Activated CD8-positive, alpha-beta T cell treated with anti-CD3 and anti-CD28 coated beads for 36 hours (primary cell): ENCODE data around the gene UTRN. TPM values are rescaled to one million over a fixed set of nuclear protein-coding genes. Genes with fewer than 3 reads are reported as not detected.
A peak's percentile ranks its signal among the peaks of the same experiment; 100 is the strongest.

ENCODE experiments used
- ATAC-seq: fragments of 200-7000 bp; cut with Tn5 transposase; one replicate; pipeline ENCODE4 v1.10.0; 2021; ENCODE audit warnings: mild to moderate bottlenecking, moderate library complexity
- CTCF ChIA-PET: fragments of 350-600 bp; sonication (Branson Sonifier 250); formaldehyde crosslinking; loops from one replicate; lab custom pipeline; 2021; ENCODE audit warnings: antibody characterized with exemption; lab: Charles Lee
- POLR2A ChIA-PET: fragments of 350-600 bp; sonication (Branson Sonifier 250); formaldehyde crosslinking; loops from one replicate; lab custom pipeline; 2021; ENCODE audit warnings: antibody characterized with exemption; lab: Charles Lee
- DNase-seq: peaks from one replicate; pipeline ENCODE4 v3.0.0-alpha.2; 2020
- H3K27ac Mint-ChIP-seq: one replicate; pipeline ENCODE4 v1.8.0; 2021; ENCODE audit warnings: mild to moderate bottlenecking, mixed read lengths
- H3K27me3 Mint-ChIP-seq: one replicate; pipeline ENCODE4 v1.8.0; 2021; ENCODE audit warnings: mixed read lengths
- H3K36me3 Mint-ChIP-seq: one replicate; pipeline ENCODE4 v1.8.0; 2021; ENCODE audit warnings: low read depth, mixed read lengths
- H3K4me1 Mint-ChIP-seq: one replicate; pipeline ENCODE4 v1.8.0; 2021; ENCODE audit warnings: low read depth, mixed read lengths
- H3K4me3 Mint-ChIP-seq: one replicate; pipeline ENCODE4 v1.8.0; 2021; ENCODE audit warnings: mild to moderate bottlenecking, moderate library complexity, mixed read lengths
- H3K9me3 Mint-ChIP-seq: one replicate; pipeline ENCODE4 v1.8.0; 2021; ENCODE audit warnings: mixed read lengths
- intact Hi-C: fragments of 100-400 bp; cut with micrococcal nuclease; formaldehyde crosslinking; loops from one replicate; pipeline ENCODE4 v1.10.0; 2022
- total RNA-seq, 2 experiments: library from RNA; stranded (reverse); gene quantifications; one replicate each; pipeline ENCODE4 v1.2.3, GENCODE V29; 2021
- TF ChIP-seq, protein P1 (sequence below): fragments of 200-600 bp; IDR thresholded peaks from one replicate; pipeline ENCODE4 v1.8.0; 2022; ENCODE audit warnings: antibody characterized with exemption, mild to moderate bottlenecking

Gene UTRN
- total RNA-seq, 2 experiments from 2014 or later = 53.9 to 58.5 TPM

GRCh38 chr6:144277605-144278227 lies 7.4 kb upstream of the UTRN start:
- H3K4me1 Mint-ChIP-seq = no peaks in the 10 kb centered on the region
- H3K27me3 Mint-ChIP-seq = peaks cover 4% of the 10 kb centered on the region
- H3K27ac Mint-ChIP-seq = no peak overlapping the region
- intact Hi-C loops = no loop called here
- DNase-seq (no peak), ATAC-seq (no peak)
- TF ChIP-seq, protein P1, sequence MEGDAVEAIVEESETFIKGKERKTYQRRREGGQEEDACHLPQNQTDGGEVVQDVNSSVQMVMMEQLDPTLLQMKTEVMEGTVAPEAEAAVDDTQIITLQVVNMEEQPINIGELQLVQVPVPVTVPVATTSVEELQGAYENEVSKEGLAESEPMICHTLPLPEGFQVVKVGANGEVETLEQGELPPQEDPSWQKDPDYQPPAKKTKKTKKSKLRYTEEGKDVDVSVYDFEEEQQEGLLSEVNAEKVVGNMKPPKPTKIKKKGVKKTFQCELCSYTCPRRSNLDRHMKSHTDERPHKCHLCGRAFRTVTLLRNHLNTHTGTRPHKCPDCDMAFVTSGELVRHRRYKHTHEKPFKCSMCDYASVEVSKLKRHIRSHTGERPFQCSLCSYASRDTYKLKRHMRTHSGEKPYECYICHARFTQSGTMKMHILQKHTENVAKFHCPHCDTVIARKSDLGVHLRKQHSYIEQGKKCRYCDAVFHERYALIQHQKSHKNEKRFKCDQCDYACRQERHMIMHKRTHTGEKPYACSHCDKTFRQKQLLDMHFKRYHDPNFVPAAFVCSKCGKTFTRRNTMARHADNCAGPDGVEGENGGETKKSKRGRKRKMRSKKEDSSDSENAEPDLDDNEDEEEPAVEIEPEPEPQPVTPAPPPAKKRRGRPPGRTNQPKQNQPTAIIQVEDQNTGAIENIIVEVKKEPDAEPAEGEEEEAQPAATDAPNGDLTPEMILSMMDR = no peak
- POLR2A ChIA-PET = interaction anchor here (0.6 kb wide), 1 partner anchor 21 kb away, joined by 4 read pairs; no protein-coding TSS in a partner anchor
- no peak overlapping the region for H3K4me3 Mint-ChIP-seq
- no peaks in the 10 kb centered on the region for H3K9me3 Mint-ChIP-seq
- H3K36me3 Mint-ChIP-seq = no peaks in the 10 kb centered on the region
- CTCF ChIA-PET = no interaction called here

DNA sequence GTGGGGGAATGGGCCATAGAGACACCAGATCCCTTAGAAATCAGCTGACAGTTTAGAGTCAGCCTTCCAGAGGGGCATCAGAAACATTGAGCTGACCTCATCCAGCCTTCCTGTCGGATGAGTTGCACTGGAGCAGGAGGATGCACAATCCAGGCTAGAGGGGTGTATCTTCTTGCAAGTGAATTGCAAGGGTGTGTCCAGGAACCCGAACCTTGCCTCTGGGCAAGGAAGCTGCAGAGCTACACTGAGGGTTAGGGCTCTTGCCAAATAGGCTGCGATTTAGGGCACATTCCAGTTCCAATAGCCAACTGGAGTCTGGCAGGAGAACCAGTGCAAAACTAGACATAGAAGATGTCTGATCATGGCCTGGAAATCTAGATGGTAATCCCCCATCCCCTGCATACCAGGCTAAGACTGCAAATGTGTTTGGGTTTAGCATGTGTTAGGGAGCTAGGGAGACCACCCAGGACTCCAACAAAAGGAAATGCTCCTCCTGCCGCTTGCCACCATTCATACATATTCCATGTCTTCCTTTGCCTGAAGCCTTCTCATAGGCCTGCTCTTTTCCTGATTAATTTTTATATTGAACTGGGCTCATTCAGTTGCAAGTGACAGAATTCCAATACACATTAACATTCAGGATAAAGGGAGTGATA lies 6.3 kb upstream of the UTRN start:
- CTCF ChIA-PET = no interaction called here
- ATAC-seq = no peak
- no peak for DNase-seq
- H3K9me3 Mint-ChIP-seq = no peaks in the 10 kb centered on the region
- peaks cover 10% of the 10 kb centered on the region for H3K27me3 Mint-ChIP-seq
- no peak overlapping the region for H3K4me3 Mint-ChIP-seq
- intact Hi-C loops = no loop called here
- H3K4me1 Mint-ChIP-seq = peaks cover 2% of the 10 kb centered on the region
- H3K36me3 Mint-ChIP-seq = no peaks in the 10 kb centered on the region
- TF ChIP-seq, protein P1 = no peak
- H3K27ac Mint-ChIP-seq = no peak overlapping the region
- POLR2A ChIA-PET = interaction anchor here (0.6 kb wide), 1 partner anchor 20 kb away, joined by 4 read pairs; no protein-coding TSS in a partner anchor

- ChIA-PET CTCF (no interaction called here), POLR2A (no interaction called here)
- Mint-ChIP-seq H3K36me3 (no peaks in the 10 kb centered on the region), H3K4me3 (no peak overlapping the region), H3K4me1 (peaks cover 7% of the 10 kb centered on the region), H3K27me3 (peaks cover 10% of the 10 kb centered on the region), H3K27ac (no peak overlapping the region), H3K9me3 (no peaks in the 10 kb centered on the region)
- TF ChIP-seq, protein P1 = no peak
- intact Hi-C loops = no loop called here
- ATAC-seq (no peak), DNase-seq (no peak)
These were observed 5.5 kb upstream of the UTRN start for GRCh38 chr6:144279484-144280150.

DNA sequence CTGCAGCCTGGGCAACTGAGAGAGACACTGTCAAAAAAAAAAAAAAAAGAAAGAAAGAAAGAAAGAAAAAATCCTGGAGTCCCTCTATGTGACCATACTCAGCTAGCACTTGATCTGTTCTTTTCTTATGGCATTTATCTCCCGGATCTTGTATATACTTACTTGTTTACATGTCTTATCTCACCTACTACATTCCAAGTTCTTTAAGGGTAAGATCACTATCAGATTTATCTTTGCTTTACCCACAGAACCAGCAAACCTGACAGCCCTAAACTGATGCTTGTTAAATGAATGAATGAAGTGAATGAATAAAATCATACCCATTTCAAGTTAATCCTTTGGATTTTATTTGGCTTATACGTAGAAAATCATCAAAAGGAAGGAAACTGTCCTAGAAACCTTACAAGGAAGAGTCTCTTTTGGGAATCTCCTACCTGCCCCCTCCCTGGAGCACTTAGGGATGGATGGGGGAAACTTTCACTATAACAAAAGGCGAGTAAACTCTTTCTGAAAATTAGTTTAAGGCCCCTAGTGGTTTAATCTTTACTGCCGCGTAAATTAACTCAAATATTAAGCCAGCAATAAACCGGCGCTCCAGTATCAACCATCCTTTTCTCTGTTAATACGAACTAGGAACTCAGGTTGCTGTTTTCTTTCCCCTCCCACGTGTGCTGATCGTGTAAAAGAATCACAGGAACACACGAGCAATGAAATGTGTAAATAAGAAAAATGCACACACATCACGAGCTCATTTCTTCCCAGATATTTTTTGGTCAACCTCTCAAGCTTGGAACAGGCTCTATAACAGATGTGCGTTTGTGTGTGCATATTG lies 1.3 kb upstream of the UTRN start:
- H3K36me3 Mint-ChIP-seq = no peaks in the 10 kb centered on the region
- peak overlapping the region; percentile 26 for H3K27ac Mint-ChIP-seq
- peaks cover 18% of the 10 kb centered on the region for H3K27me3 Mint-ChIP-seq
- no peaks in the 10 kb centered on the region for H3K9me3 Mint-ChIP-seq
- TF ChIP-seq, protein P1 = peak; percentile 33
- CTCF ChIA-PET = no interaction called here
- intact Hi-C loops = no loop called here
- POLR2A ChIA-PET = interaction anchor here (0.8 kb wide), 1 partner anchor 35 kb away, joined by 4 read pairs; no protein-coding TSS in a partner anchor
- peaks cover 11% of the 10 kb centered on the region for H3K4me1 Mint-ChIP-seq
- peak overlapping the region; percentile 78 for H3K4me3 Mint-ChIP-seq
- ATAC-seq = no peak
- DNase-seq = no peak
